ENCODE measurements around the gene GALT.

DNA sequence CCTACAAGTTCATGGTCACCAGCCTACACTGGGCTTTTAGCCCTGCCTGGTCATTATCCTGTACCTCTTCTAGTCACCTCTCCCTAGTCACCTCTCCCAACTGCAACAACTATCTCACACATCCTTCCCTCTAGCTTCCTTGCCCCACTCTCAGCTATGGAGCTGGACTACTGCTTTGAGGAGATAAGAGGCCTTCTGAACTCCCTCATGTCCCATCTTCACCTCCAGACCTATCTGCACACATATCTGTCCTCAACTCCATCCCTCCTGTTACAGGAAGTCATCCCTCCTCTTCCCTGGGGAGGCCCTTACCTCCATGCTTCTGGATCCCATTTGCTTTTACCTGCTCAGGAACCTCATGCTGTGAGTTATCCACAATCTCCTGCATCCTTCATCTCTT lies 40.3 kb upstream of the GALT start:
- TF ChIP-seq CTCF (IDR thresholded peaks at IDR 0.05): no peak
- no peak for TF ChIP-seq POLR2A (IDR thresholded peaks at IDR 0.05)
- no peak for TF ChIP-seq EP300 (IDR thresholded peaks at IDR 0.05)
